Neural progenitor cell (in vitro differentiated cells): Measurements from ENCODE around the gene RPS6KA3. TPM values are rescaled to one million over a fixed set of nuclear protein-coding genes. Genes with fewer than 3 reads are reported as not detected.

ENCODE experiments used
- DNase-seq: peaks from one replicate; pipeline ENCODE4 v3.0.0-alpha.2; 2016; ENCODE audit warnings: low spot score
- H2AFZ ChIP-seq: fragments of 200-600 bp; sonication (generic); replicated peaks from 2 replicates; pipeline ENCODE4 v1.6.1; 2016; ENCODE audit warnings: antibody characterized with exemption
- H3F3A ChIP-seq: fragments of 200-600 bp; sonication (generic); 2 replicates; pipeline ENCODE4 v1.6.1; 2016; ENCODE audit warnings: antibody characterized with exemption, low read depth
- H3K27ac ChIP-seq: fragments of 200-600 bp; sonication (generic); 2 replicates; pipeline ENCODE4 v1.5.1; 2016; ENCODE audit warnings: mild to moderate bottlenecking
- H3K27me3 ChIP-seq: fragments of 200-600 bp; sonication (generic); 2 replicates; pipeline ENCODE4 v1.6.1; 2016; ENCODE audit warnings: mild to moderate bottlenecking, moderate library complexity
- H3K36me3 ChIP-seq: fragments of 200-600 bp; sonication (generic); 2 replicates; pipeline ENCODE4 v1.5.1; 2016
- H3K4me1 ChIP-seq: fragments of 200-600 bp; sonication (generic); 2 replicates; pipeline ENCODE4 v1.6.1; 2016; ENCODE audit warnings: mixed run types
- H3K4me2 ChIP-seq: fragments of 200-600 bp; sonication (generic); 2 replicates; pipeline ENCODE4 v1.6.1; 2016
- H3K4me3 ChIP-seq: fragments of 200-600 bp; sonication (generic); 2 replicates; pipeline ENCODE4 v1.5.1; 2016
- H3K79me2 ChIP-seq: fragments of 200-600 bp; sonication (generic); 2 replicates; pipeline ENCODE4 v1.6.1; 2016; ENCODE audit warnings: low read depth
- H3K9ac ChIP-seq: fragments of 200-600 bp; sonication (generic); 2 replicates; pipeline ENCODE4 v1.6.1; 2016
- H3K9me3 ChIP-seq: fragments of 200-600 bp; sonication (generic); 2 replicates; pipeline ENCODE4 v1.5.1; 2016; ENCODE audit warnings: low read depth
- H4K20me1 ChIP-seq: fragments of 200-600 bp; sonication (generic); 2 replicates; pipeline ENCODE4 v1.6.1; 2016; ENCODE audit warnings: low read depth
- H3K27ac Mint-ChIP-seq: 3 replicates; pipeline ENCODE4 v1.8.0; 2021; ENCODE audit warnings: mixed read lengths
- H3K27me3 Mint-ChIP-seq: 2 replicates; pipeline ENCODE4 v1.8.0; 2022; ENCODE audit warnings: low read depth, mild to moderate bottlenecking, inconsistent platforms, moderate library complexity, mixed read lengths; ENCODE audit not compliant: insufficient read depth
- H3K36me3 Mint-ChIP-seq: 3 replicates; pipeline ENCODE4 v1.8.0; 2021; ENCODE audit warnings: mixed read lengths
- H3K4me1 Mint-ChIP-seq: 3 replicates; pipeline ENCODE4 v1.8.0; 2021; ENCODE audit warnings: mixed read lengths
- H3K4me3 Mint-ChIP-seq: 3 replicates; pipeline ENCODE4 v1.8.0; 2021; ENCODE audit warnings: mild to moderate bottlenecking, moderate library complexity, mixed read lengths
- H3K9me3 Mint-ChIP-seq: 3 replicates; pipeline ENCODE4 v1.8.0; 2020; ENCODE audit warnings: mixed read lengths
- EZH2 ChIP-seq: fragments of 200-600 bp; sonication (generic); IDR thresholded peaks from 2 replicates; pipeline ENCODE4 v1.6.1; 2017; ENCODE audit warnings: antibody characterized with exemption, mild to moderate bottlenecking, moderate library complexity
- EZH2phosphoT487 ChIP-seq: fragments of 200-600 bp; sonication (generic); IDR thresholded peaks from 2 replicates; pipeline ENCODE4 v1.6.1; 2017; ENCODE audit warnings: antibody characterized with exemption
- total RNA-seq: library from RNA; depleted of rRNA; stranded (reverse); fragments of >200 nt; gene quantifications from 2 replicates; pipeline ENCODE4 v1.2.3, GENCODE V29; 2015; ENCODE audit warnings: low replicate concordance
- TF ChIP-seq, protein P1 (sequence below): fragments of 200-600 bp; sonication (generic); IDR thresholded peaks from 2 replicates; pipeline ENCODE4 v1.5.1; 2017; ENCODE audit warnings: antibody characterized with exemption, mild to moderate bottlenecking

Gene RPS6KA3
- total RNA-seq, 1 donor from 2014 or later: 32.2 TPM

DNA sequence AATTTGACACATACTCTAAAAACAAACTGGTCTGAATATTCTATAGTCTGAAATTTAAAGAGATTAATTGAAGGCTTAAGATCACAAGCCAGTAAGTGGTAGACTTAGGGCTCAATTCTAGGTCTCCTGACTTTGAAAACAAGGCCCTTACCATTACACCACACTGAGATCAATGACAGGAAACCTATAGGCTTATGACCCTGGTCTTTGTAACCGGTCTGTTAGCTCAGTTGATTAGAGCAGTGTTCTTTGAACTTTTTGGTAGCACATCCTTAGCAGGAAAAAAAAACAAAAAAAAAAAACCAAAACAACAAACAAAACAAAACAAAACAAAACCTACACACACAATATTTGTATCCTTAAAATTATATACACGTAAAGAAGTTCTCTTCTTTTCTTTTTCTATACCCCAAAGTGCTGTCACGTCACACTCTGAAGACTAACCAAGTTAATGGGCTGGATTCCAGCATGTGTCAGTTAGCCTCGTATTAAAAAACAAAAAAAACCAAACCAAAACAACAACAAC, 55.4 kb downstream of the RPS6KA3 start:
- H3F3A ChIP-seq: no peaks in the 10 kb centered on the region
- no peaks in the 10 kb centered on the region for H3K4me1 ChIP-seq
- DNase-seq: no peak
- H3K27me3 ChIP-seq: no peaks in the 10 kb centered on the region
- H3K4me2 ChIP-seq: no peak overlapping the region
- no peak overlapping the region for H3K9ac ChIP-seq
- H3K4me1 Mint-ChIP-seq: no peaks in the 10 kb centered on the region
- H3K36me3 Mint-ChIP-seq: peaks cover 15% of the 10 kb centered on the region
- H3K27ac Mint-ChIP-seq: no peak overlapping the region
- peaks cover 9% of the 10 kb centered on the region for H3K9me3 ChIP-seq
- H3K79me2 ChIP-seq: peaks cover 24% of the 10 kb centered on the region
- H4K20me1 ChIP-seq: no peaks in the 10 kb centered on the region
- H3K27ac ChIP-seq: no peak overlapping the region
- no peaks in the 10 kb centered on the region for H3K27me3 Mint-ChIP-seq
- no peaks in the 10 kb centered on the region for H3K36me3 ChIP-seq
- no peak overlapping the region for H2AFZ ChIP-seq
- TF ChIP-seq EZH2 (no peak), EZH2phosphoT487 (no peak)
- TF ChIP-seq, protein P1, sequence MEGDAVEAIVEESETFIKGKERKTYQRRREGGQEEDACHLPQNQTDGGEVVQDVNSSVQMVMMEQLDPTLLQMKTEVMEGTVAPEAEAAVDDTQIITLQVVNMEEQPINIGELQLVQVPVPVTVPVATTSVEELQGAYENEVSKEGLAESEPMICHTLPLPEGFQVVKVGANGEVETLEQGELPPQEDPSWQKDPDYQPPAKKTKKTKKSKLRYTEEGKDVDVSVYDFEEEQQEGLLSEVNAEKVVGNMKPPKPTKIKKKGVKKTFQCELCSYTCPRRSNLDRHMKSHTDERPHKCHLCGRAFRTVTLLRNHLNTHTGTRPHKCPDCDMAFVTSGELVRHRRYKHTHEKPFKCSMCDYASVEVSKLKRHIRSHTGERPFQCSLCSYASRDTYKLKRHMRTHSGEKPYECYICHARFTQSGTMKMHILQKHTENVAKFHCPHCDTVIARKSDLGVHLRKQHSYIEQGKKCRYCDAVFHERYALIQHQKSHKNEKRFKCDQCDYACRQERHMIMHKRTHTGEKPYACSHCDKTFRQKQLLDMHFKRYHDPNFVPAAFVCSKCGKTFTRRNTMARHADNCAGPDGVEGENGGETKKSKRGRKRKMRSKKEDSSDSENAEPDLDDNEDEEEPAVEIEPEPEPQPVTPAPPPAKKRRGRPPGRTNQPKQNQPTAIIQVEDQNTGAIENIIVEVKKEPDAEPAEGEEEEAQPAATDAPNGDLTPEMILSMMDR: no peak
- no peak overlapping the region for H3K4me3 Mint-ChIP-seq
- H3K4me3 ChIP-seq: no peak overlapping the region
- H3K9me3 Mint-ChIP-seq: no peaks in the 10 kb centered on the region

DNA sequence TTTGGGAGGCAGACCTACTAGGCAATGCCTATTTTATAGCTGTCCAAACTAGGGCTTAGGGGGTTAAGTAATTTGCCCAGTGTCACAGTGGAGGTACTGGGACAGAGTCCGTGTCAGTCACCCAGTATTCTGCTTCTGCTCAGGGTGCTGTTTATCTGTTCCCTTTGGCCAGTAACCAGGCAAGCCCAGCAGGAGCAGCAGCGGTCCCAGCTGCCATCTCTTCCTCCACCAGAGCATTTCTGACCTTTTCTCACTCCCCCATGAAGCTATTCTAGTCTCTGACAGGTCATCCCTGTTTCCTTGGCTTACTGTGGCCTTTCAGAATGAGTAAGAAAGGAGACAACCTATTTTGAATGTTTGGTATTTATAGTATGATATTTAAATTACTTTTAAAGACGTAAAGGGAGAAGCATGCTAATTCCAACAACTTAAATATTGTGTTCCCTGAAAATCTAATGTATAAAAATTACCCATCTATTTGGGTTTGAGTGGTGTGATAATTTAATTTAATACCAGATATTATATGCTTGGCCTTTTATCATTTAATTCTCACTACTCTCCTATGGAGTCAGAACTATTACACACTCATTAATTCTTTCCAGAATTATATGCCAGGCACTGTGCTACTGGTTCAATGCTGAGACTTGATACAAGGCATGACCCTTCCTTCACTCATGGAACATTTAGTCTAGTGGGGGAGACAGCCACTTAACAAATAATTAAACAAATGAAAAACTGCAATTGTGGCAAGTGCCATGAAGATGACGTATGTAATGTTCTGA, 60.6 kb downstream of the RPS6KA3 start:
- TF ChIP-seq, protein P1: no peak
- TF ChIP-seq EZH2: no peak
- TF ChIP-seq EZH2phosphoT487: no peak
- no peak for DNase-seq
- Mint-ChIP-seq H3K27ac (no peak overlapping the region), H3K9me3 (no peaks in the 10 kb centered on the region), H3K36me3 (peaks cover 15% of the 10 kb centered on the region), H3K4me1 (no peaks in the 10 kb centered on the region), H3K27me3 (no peaks in the 10 kb centered on the region), H3K4me3 (no peak overlapping the region)
- Histone ChIP-seq H3K36me3 (no peaks in the 10 kb centered on the region), H3F3A (no peaks in the 10 kb centered on the region), H3K9ac (no peak overlapping the region), H3K4me1 (no peaks in the 10 kb centered on the region), H3K79me2 (peaks cover 9% of the 10 kb centered on the region), H4K20me1 (no peaks in the 10 kb centered on the region), H3K27ac (no peak overlapping the region), H3K4me3 (no peak overlapping the region), H3K9me3 (peaks cover 4% of the 10 kb centered on the region), H2AFZ (no peak overlapping the region), H3K27me3 (no peaks in the 10 kb centered on the region), H3K4me2 (no peak overlapping the region)

DNA sequence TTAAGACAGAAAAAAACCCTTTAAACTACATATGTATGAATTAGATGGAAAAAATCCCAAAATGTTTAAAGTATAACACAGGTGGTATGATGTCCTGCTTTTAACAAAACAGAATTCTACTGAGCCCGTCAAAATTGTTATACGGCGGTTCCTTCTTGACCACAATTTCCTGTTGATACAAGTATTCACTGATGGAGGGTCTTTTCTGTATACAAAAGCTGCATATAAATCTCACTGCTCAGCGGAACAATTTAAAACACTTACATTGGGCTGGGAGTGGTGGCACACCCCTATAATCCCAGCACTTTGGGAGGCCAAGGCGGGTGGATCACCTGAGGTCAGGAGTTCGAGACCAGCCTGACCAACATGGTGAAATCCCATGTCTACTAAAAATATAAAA, 62.4 kb downstream of the RPS6KA3 start:
- no peak for TF ChIP-seq EZH2
- TF ChIP-seq, protein P1: no peak
- no peak for TF ChIP-seq EZH2phosphoT487
- H3F3A ChIP-seq: no peaks in the 10 kb centered on the region
- H4K20me1 ChIP-seq: no peaks in the 10 kb centered on the region
- Mint-ChIP-seq H3K4me1 (no peaks in the 10 kb centered on the region), H3K9me3 (peaks cover 2% of the 10 kb centered on the region), H3K36me3 (peaks cover 17% of the 10 kb centered on the region), H3K27ac (no peak overlapping the region), H3K4me3 (no peak overlapping the region), H3K27me3 (no peaks in the 10 kb centered on the region)
- H3K36me3 ChIP-seq: no peaks in the 10 kb centered on the region
- H3K79me2 ChIP-seq: no peaks in the 10 kb centered on the region
- no peak for DNase-seq
- no peaks in the 10 kb centered on the region for H3K4me1 ChIP-seq
- no peak overlapping the region for H3K27ac ChIP-seq
- no peaks in the 10 kb centered on the region for H3K9me3 ChIP-seq
- H3K9ac ChIP-seq: no peak overlapping the region
- no peak overlapping the region for H3K4me2 ChIP-seq
- H2AFZ ChIP-seq: no peak overlapping the region
- H3K27me3 ChIP-seq: no peaks in the 10 kb centered on the region
- no peak overlapping the region for H3K4me3 ChIP-seq
